Activated T-cell treated with anti-CD3 and anti-CD28 coated beads for 24 hours (primary cell): ENCODE results near the gene POLR1A.

ENCODE experiments used
- DNase-seq: peaks from one replicate; pipeline ENCODE4 v3.0.0-alpha.2; 2020; ENCODE audit warnings: low read depth

POLR1A gene

DNA sequence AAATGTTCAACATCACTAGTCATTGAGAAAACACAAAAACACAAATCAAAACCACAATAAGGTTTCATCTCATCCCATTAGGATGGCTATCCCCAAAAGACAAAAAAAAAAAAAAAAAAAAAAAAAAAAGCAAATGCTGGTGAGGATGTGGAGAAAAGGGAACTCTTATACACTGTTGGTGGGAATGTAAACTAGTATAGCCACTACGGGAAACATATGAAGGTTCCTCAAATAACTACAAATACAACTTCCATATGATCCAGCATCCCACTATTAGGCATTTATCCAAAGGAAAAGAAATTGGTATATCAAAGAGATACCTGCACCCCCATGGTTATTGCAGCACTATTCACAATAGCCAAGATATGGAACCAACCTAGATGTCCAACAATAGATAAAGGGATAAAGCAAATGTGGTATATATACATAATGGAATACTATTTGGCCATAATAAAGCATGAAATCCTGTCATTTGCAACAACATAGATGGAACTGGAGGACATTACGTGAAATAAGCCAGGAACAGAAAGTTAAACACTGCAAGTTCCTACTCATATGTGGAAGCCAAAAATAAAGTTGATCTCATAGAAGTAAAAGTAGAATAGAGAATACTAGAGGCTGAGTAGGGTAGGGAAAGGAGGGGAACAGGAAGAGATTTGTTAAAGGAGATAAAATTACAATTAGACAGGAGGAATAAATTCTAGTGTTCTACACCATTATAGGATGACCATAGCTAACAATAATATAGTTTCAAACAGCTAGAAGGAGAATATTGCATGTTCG is 8.4 kb downstream of the POLR1A start:
- no peak for DNase-seq

DNA sequence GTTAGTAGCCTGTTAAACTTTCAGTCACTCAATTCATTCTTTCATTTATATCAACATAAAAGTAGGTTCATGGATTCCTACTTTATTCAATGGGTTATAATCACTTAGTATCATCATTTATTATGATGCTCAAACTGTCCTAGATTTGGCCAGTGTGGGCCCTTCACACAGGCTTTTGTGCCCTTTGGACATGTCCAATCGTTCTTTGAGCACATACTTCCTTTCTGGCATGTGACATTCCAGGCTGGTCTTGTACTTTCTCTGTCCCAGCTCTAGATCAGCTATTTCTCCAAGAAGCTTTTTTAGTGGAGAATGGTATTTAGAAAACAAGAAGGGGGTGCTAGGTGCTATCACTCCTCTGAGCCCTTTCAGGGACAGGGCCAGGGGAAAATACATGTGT is 11.5 kb downstream of the POLR1A start:
- no peak for DNase-seq

DNA sequence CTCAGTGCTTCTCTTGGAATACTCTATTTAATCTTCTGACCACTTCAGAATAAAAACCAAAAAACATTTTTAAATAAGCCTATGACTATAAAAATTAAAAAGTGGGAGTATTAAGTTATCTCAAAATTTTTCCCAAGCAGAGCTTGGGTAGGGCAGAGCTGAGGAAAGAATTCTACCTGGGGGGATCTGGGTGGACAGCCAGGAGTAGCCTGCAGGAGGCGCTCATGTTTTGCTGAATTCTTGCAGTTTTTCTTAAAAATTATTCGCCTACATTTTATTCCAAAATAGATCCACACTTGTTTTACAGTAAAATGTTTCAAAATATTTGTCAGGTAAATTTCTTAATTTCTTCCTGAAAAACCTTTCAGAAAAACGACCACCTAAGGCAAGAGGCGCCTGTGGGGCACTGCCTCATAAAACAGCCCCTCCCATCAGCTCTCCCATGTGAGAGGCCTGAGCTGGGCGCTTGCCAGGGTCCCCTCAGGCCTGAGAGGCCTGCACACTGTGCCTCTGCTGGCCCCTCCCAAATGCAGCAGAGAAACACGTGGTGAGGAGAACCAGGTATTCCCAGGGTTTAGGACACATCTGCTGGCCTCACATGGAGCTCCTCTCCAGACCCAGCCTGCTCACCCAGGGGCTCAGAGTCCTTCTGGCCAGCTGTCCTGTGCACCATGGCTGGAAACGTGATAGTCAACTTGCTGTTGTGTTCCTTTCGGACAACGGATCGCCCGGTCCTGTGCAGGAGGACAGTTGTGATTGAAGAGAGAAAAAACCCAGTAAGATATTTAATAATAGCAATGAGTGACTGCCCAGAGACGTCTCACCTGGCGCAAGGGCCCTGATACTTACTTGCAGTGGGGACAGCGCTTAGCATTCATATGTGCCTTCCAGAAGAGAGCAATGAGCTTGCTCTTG is 17.5 kb downstream of the POLR1A start:
- DNase-seq: no peak

DNA sequence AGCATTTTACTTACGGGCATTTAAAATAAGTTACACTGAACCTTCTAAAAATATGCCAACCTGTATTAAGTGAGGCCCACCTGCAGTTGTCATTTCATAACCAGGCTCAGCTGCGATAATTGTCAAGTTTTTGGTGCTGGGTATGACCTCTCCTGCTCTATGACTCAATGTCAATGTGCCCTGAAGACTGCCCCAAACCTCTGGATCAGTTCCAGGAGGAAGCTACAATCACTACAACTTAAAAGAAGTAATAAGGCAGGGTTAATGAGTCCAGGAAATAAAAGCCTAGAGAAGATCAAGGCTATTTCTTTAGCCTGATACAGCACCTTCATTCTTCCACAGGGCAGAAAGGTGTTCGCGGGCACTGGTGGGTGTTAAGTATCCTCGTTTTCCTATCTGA is 22.9 kb downstream of the POLR1A start:
- no peak for DNase-seq

DNA sequence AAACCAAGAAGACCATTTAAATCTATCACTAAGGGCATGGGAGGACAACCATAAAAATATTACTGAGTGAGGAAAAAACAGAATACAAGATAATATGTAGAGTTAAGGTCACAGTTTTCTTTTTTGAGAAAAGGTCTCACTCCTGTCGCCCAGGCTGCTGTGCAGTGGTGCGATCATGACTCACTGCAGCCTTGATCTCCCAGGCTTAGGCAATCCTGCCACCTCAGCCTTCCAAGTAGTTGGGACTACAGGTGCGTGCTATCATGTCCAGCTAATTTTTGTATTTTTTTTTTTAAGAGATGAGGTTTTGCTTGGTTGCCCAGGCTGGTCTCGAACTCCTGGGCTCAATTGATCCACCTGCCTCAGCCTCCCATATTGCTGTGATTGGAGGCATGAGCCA is 24.0 kb downstream of the POLR1A start:
- no peak for DNase-seq

DNA sequence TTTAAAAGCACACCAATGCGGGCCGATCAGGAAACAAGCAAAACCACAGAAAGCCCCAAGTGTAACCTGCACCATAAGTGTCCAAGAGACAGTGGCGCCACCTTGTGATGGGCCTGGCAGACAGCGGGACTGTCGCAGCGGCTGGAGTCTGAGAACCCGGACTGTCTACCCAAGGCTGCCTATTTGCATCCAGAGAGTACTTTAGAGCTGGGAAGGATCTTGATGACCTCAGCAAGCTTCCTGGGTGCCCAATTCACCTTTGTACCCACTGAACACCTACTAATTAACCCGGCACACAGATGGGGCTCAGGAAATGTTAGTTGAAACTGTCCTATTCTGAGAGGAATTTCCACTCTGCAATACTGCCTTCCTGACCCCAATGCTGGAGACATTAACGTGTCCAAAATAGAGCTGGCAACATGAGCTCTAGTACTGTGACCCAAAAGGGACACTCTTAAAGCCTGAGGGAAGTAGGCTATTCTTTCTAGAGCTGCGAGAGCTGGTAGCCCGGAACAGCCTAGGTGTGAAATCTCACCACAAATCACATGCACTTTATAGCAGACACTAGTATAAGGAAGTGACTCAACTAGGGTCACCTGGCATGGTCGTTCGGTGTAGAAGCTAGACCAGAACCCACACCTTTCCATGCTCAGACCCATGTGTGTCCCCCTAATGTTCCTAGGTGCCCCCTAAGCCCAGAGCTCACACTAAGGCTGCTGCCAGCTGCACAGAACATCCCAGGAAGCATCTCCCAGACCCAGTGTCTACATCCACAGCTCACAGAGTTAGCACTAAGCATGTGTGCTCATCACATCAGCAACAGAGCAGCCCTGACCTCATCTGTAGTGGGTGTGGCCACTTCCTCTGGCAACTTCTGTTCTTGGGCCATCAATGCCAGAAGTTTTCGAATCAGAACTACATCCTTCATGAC is 25.4 kb downstream of the POLR1A start:
- peak; percentile 62 for DNase-seq

DNA sequence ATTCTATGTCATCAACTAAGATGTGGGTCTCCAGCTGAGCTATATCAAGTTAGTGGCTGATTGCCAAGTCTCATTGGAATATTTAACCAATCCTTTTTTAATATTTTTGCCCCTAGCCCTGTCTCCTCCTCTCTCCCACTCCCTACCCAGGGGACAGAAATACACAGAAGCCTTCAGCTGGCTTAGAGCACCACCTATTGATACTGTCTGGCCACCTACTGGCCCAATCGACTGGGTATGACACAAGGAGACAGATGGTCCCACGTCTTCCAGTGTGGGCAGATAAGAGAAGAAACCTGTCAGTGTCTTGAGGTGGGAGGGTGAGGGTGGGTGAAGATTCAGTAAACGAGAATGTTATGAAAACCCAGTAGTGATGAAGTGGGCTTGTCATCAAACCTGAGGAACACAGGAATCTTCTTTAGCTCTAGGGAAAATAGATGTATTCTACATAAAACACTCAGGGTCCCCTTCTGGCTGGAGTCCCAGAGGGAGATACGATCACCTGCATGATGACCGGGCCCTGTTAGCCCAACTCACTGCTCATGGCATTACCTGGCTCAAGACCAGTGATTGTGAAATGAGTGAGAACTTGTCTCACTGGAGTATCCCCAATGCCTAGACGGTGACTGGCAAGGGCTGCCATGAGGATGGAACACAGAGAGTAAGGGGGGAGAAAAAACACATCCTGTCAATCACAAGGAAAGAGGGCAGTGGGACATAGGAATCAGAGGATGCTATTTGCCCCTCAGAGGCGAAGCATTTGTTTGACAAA is 26.7 kb downstream of the POLR1A start:
- no peak for DNase-seq

DNA sequence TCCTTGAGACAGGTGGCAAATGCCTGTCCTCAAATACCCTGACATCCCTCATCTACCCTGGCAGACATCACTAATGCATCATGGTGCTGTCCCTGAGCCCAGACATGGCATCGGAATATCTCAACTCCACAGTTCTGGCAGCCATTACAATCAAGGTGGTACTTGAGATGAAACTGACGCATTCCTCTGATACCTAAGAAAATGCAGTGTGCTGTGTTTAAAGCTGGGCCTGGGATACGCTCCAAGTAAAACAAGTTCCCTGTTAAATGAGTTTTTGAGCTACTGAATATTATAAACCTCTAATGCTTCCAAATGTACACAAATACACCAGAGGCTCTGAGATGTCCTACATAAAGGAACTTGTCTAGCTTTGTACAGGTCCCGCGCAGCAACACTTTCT is 29.8 kb downstream of the POLR1A start:
- no peak for DNase-seq

DNA sequence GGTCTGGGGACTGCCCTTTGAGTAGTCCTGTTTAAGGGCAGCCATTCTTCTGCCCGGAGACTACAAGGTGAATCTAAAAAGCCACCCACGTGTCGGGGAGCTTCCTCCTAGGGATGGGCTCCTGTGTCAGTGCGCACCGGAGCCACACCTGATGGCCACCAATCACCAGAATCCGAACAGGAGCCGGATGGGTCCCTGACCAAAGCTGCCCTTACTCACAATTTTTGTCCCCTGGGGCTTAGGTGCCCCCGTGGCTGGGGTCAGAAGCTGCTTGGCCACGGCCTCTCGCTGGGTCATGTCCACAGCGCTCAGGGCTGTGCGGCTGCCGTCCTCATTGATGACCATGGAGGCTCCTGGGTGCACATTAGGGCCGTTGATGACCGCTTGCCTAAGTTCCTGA is 30.9 kb downstream of the POLR1A start:
- DNase-seq: no peak

DNA sequence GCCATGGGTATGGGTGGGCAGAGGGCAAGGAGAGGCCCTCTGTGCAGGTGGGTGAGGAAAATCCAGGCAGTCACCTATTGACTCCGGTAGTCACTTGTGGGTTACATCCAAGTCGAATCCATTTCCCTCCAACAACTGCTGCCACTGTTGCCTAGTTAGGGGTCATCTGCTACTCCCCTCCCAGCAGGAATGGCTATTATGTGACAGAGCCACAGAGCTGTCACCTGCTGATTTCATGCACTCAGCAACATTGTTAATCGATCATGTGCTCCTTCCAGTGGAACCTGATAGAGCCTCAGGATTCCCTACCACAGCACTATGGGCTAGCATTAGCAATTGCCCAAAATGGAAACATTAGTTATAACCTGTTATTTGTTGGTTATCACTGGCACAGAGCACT is 31.4 kb downstream of the POLR1A start:
- no peak for DNase-seq

DNA sequence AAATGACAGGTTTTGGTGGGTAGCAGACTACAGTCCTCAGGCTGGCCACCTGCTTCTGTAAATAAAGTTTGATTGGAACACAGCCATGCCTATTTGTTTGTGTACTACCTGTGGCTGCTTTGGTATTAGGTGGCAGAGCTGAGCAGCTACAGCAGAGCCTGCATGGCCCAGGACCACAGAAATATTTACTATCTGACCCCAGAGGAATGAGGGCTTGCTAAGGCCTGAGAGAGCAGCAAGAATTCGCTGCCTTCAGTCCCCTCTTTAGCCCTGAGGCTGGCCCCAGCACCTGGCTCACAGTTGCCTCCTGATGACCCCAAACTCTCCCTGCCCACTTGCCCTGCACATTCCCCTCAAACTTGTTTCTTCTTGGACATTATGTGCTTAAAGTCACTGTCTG is 32.5 kb downstream of the POLR1A start:
- DNase-seq: no peak

DNA sequence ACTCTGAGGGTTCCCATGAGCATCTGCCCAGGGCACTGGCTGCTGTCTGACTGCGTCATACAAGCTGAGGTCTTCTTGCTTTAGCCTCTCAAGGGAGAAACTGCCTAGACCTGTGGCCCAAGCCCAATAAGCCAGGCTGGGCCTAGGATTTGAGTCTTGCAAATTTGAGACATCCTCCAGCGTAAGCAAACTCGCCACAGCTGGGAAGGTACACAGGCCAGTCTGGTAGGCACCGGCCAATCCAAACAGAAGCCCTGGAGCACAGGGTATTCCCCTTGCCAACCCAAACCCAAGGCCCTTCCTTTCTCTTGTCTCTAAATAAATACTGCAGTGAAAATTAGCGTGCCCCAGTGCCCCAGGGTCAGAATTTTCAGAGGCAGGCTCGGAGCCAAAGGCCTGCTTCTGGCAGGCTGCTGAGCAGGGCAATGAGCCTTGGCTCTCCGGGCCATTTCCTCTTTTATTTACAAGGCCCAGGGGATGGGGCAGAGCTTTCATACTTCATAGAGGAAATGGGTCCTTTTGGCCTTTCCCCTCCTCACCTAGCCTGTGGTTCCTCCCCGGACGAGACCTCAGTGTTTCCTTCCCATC is 33.3 kb downstream of the POLR1A start:
- no peak for DNase-seq

DNA sequence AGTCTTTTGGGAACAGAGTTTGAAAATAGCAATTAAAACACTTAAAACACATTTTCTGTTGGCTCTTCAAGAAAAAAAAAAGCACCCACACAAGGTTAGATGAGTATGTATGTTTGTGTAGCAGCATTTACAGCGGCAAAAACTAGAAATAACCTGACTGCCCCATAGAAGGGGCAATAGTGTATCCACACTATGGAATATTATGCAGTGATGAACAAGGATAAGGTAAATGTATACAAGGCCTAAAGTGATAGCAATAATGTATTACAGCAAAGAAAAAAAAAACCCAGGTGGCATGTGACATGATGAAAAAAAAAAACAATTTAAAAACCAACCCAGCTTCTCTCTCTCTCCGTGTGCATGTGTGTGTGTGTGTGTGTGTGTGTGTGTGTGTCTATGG is 34.8 kb downstream of the POLR1A start:
- DNase-seq: no peak

DNA sequence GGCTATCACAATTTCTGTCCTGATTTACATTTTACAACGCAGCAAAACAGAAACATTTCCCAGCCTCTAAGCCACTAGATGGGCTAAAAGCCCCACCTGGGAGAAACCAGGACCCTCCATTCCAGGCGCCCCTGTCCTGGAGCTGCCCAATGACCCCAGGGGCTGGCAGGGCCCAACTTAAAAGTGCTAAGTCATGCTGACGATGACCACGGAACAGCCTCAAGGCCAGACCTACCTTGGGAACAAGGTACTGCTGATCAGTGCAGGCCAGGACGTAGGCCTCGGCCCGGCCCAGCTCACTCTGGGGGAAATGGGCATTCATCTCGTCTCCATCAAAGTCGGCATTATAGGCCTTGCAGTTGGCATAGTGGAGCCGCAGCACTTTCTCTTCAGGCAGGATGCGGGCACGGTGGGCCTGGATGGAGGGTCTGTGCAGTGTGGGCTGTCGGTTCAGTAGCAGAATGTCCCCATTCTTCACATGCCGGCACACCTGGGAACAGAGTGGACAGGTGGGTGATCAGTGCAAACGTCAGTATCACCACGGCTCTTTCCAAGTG is 35.8 kb downstream of the POLR1A start:
- DNase-seq: no peak

DNA sequence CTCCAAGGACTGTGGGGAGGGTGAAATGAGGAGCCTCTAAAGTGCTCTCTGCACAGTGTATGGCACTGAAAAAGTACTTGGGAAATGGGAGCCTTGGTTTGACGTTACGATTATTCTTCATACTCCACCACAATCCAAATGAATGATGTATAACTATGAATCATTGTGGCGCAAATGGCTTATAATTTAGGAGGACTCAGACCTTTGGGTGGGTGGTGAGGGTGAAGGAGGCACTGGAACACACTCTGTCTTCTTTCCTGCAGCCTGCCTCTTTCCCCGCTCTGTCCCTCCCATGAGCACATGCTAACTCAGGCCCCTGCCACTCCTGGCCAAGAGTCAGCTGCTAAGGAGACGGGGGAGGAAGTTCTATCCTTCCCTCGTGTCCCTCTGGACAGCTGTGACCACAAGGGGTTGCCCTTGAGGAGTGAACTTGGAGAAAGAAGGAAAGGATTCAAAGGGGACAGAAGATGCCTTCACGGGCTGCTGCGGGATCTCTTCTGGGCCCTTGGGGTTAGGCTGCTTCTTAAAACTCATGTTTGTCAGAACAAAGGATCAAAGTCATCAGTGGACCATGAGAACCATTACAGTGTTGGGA is 36.5 kb downstream of the POLR1A start:
- no peak for DNase-seq

DNA sequence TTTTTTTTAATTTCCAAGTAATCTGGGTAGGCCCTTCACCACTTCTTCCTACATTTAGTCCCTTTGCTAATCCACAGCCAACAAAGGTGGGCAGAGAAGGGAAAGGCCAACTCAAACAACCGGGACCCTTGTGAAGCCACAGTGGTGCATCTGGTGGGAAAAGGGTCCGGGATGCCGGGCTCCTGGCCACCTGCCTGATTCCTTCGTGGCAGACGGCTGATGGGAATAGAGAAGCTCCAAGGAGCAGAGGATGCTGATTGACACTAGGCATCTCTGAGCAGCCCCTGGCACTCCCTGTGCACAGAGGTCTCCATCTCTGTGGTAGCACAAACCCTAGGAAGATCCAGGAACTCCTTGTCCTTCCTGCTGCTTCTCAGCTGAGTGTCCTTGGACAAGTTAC is 37.0 kb downstream of the POLR1A start:
- no peak for DNase-seq

DNA sequence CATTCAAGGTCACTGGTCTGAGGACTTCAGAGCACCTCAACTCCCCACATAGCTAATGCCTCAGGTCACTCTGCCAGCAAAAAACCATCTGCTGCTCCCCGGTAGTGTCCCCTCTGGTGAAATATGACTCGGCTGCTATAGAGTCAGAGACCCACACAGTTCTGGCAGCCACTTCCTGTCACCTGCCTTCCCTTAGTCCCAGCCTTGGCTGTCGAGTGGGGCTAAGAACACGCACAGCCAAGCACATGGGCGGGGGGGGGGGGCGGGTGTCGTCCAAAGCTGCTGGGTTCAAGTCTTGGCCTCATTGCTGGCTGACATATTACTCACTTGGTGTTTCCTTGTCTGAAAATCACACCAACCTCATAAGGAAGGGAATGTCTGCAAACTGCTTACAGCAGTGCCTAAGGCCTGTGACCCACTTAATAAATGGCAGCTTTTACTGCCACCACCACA is 37.5 kb downstream of the POLR1A start:
- DNase-seq: peak; percentile 12

DNA sequence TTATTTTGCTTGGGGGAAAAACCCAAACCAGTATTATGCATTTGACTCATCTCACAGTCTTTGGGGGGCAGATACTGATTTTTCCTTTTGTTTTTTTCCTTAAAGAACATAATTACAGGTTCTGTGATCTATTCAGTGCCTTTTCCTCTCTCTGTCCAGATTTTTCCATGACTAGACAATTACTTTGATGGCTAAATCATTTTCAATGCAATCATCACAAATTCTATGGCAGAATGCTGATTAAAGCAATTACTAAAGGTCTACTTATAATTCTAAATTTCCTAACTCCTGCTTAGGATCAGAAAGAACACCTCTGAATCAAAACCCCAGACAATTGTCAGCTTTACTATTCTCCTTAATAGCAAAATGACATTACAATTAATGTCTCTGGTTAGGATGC is 38.8 kb downstream of the POLR1A start:
- DNase-seq: no peak

DNA sequence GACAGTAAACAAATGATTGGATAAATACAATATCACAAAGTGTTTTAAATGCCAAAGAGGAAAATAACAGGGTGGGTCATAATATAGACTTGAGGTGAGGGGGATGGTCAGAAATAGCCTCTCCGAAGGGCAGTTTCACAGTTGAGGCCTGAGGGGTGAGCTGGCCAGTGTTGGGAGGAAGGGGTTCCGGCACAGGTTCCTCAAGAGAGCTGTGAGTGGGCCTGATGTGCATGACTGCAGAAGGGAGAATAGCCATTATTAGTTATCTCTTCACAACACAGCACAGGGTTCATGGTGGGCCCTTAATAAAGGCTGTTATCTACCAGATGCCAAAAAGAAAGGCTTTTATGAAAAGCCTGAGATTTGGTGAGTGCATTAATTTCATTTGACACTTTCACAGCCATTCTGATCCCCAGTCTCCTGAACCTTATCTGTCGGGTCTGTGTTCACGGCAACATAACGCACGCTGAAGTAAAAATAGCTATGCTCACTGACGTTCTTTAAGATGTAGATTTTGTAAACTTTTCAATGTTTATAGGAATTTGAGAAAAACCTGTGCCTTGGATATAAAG is 39.6 kb downstream of the POLR1A start:
- DNase-seq: no peak

DNA sequence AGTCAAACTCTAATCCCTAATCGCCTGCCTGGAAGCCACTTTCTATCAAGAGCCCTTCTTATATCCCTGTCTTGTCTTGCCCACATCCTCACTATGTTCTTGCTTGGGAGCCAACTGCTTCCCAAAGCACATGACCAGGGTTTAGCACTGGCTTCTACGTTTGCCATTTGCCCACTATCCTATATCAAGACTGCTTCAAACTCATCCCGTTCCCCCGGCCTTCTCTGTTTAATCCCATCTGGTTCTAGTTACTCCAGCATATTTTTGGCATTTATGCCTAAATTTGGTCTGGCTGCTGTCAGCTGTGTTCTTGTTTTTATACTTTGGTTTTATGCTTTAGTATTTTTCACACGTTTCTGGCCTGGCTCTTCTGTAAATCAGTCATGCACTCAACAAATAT is 40.2 kb downstream of the POLR1A start:
- DNase-seq: no peak
